Uterus (tissue), 4 donors: ENCODE results near the gene FAM184A. TPM values are rescaled to one million over a fixed set of nuclear protein-coding genes. Genes with fewer than 3 reads are reported as not detected.

Source experiments
- DNase-seq, 2 donors: peaks; one replicate each; pipeline ENCODE4 v3.0.0-alpha.2; 2019 to 2020
- H3K27ac ChIP-seq, 2 donors: fragments of 200-600 bp; sonication (generic); 1 replicate in 1 of 2; 2 replicates in 1 of 2; pipeline ENCODE4 v1.5.1; 2016 to 2018
- H3K27me3 ChIP-seq, 2 donors: fragments of 200-600 bp; sonication (generic); one replicate each; pipeline ENCODE4 v1.5.1; 2018 to 2019; ENCODE audit warnings: control low read depth in 1 of 2
- H3K36me3 ChIP-seq, 2 donors: fragments of 200-600 bp; sonication (generic); one replicate each; pipeline ENCODE4 v1.5.1; 2019; ENCODE audit warnings: control low read depth in 1 of 2
- H3K4me1 ChIP-seq, 2 donors: fragments of 200-600 bp; sonication (generic); one replicate each; pipeline ENCODE4 v1.5.1; 2018 to 2019; ENCODE audit warnings: control low read depth in 1 of 2
- H3K4me3 ChIP-seq, 2 donors: fragments of 200-600 bp; sonication (generic); 1 replicate in 1 of 2; 2 replicates in 1 of 2; pipeline ENCODE4 v1.5.1; 2018 to 2019; ENCODE audit warnings: mild to moderate bottlenecking in 1 of 2
- H3K9me3 ChIP-seq, 2 donors: fragments of 200-600 bp; sonication (generic); one replicate each; pipeline ENCODE4 v1.5.1; 2019; ENCODE audit warnings: control low read depth in 1 of 2
- CTCF ChIP-seq, 4 experiments: fragments of 200-600 bp in 2 of 4; fragments of 450-650 bp in 2 of 4; sonication (generic) in 2 of 4; IDR thresholded peaks; one replicate each; pipeline ENCODE4 v1.5.1; 2016 to 2019; ENCODE audit warnings: antibody characterized with exemption in 4 of 4, mild to moderate bottlenecking in 2 of 4, moderate library complexity in 1 of 4
- POLR2A ChIP-seq, 2 donors: fragments of 450-650 bp; IDR thresholded peaks; one replicate each; pipeline ENCODE4 v1.6.1; 2016; ENCODE audit warnings: antibody characterized with exemption in 2 of 2, mild to moderate bottlenecking in 1 of 2, moderate library complexity in 1 of 2
- intact Hi-C: fragments of 100-400 bp; cut with DNase I; formaldehyde crosslinking; loops from one replicate; pipeline ENCODE4 v1.15.1; 2023; ENCODE audit warnings: low total_unique reads
- total RNA-seq, 4 donors: library from RNA; depleted of rRNA in 3 of 4; stranded (reverse); fragments of >200 nt in 3 of 4; gene quantifications; one replicate each; pipeline versions ENCODE4 v1.1.0 to v1.2.4, GENCODE V29; 2014 to 2023
- donor health status: DM: yes; HTN: yes; CAD: no.

Gene FAM184A
- total RNA-seq, 4 donors from 2014 or later, result 1.8 to 9.5 (median 5.1) TPM

GRCh38 chr6:119075200-119075981, 3.1 kb downstream of the FAM184A start:
- H3K4me3 ChIP-seq, result no peak overlapping the region
- no peak for DNase-seq
- no peak overlapping the region for H3K27ac ChIP-seq
- no peaks in the 10 kb centered on the region for H3K9me3 ChIP-seq
- intact Hi-C loops, result no loop called here
- H3K36me3 ChIP-seq, result no peaks in the 10 kb centered on the region
- no peak for TF ChIP-seq CTCF (IDR thresholded peaks at IDR 0.05)
- no peak for TF ChIP-seq POLR2A (IDR thresholded peaks at IDR 0.05)
- H3K4me1 ChIP-seq, result peaks cover 0 to 4% of the 10 kb centered on the region in 2 donors
- H3K27me3 ChIP-seq, result no peaks in the 10 kb centered on the region

- intact Hi-C loops, result no loop called here
- no peaks in the 10 kb centered on the region for H3K9me3 ChIP-seq
- no peaks in the 10 kb centered on the region for H3K36me3 ChIP-seq
- DNase-seq, result no peak
- H3K27me3 ChIP-seq, result no peaks in the 10 kb centered on the region
- no peak overlapping the region for H3K27ac ChIP-seq
- TF ChIP-seq POLR2A (IDR thresholded peaks at IDR 0.05), result no peak
- TF ChIP-seq CTCF (IDR thresholded peaks at IDR 0.05), result no peak
- no peak overlapping the region for H3K4me3 ChIP-seq
- no peaks in the 10 kb centered on the region for H3K4me1 ChIP-seq
Measured at GRCh38 chr6:119073307-119074051, 5.0 kb downstream of the FAM184A start.

- intact Hi-C loops, result no loop called here
- H3K36me3 ChIP-seq, result no peaks in the 10 kb centered on the region
- H3K4me3 ChIP-seq, result no peak overlapping the region
- TF ChIP-seq POLR2A (IDR thresholded peaks at IDR 0.05) (no peak), CTCF (IDR thresholded peaks at IDR 0.05) (no peak)
- H3K27me3 ChIP-seq, result no peaks in the 10 kb centered on the region
- no peaks in the 10 kb centered on the region for H3K4me1 ChIP-seq
- H3K9me3 ChIP-seq, result no peaks in the 10 kb centered on the region
- H3K27ac ChIP-seq, result no peak overlapping the region
- no peak for DNase-seq
Measured at GRCh38 chr6:119071576-119071975, 6.9 kb downstream of the FAM184A start.

GRCh38 chr6:119067091-119067490, 11.4 kb downstream of the FAM184A start:
- TF ChIP-seq CTCF (IDR thresholded peaks at IDR 0.05) (no peak), POLR2A (IDR thresholded peaks at IDR 0.05) (no peak)
- no peak overlapping the region for H3K27ac ChIP-seq
- DNase-seq, result no peak
- H3K9me3 ChIP-seq, result no peaks in the 10 kb centered on the region
- no peaks in the 10 kb centered on the region for H3K4me1 ChIP-seq
- H3K36me3 ChIP-seq, result no peaks in the 10 kb centered on the region
- intact Hi-C loops, result no loop called here
- no peak overlapping the region for H3K4me3 ChIP-seq
- H3K27me3 ChIP-seq, result no peaks in the 10 kb centered on the region

- intact Hi-C loops, result no loop called here
- Histone ChIP-seq H3K9me3 (no peaks in the 10 kb centered on the region), H3K36me3 (no peaks in the 10 kb centered on the region), H3K4me3 (no peak overlapping the region), H3K27ac (no peak overlapping the region), H3K27me3 (no peaks in the 10 kb centered on the region), H3K4me1 (no peaks in the 10 kb centered on the region)
- no peak for DNase-seq
- TF ChIP-seq POLR2A (IDR thresholded peaks at IDR 0.05) (no peak), CTCF (IDR thresholded peaks at IDR 0.05) (no peak)
Measured at GRCh38 chr6:119066517-119066916, 11.9 kb downstream of the FAM184A start.
